Right atrium auricular region (tissue), 2 donors: ENCODE results near the gene ADGRV1. TPM values are rescaled to one million over a fixed set of nuclear protein-coding genes. Genes with fewer than 3 reads are reported as not detected.

Source experiments
- DNase-seq: peaks from one replicate; pipeline ENCODE4 v3.0.0-alpha.2; 2019; ENCODE audit warnings: low spot score
- H3K27ac ChIP-seq, 2 donors: fragments of 200-600 bp; sonication (generic); 1 replicate in 1 of 2; 2 replicates in 1 of 2; pipeline ENCODE4 v1.5.1; 2016 to 2019
- H3K27me3 ChIP-seq, 2 donors: fragments of 200-600 bp; sonication (generic); one replicate each; pipeline versions ENCODE4 v1.5.1 to v1.6.0; 2017 to 2019
- H3K36me3 ChIP-seq: fragments of 200-600 bp; sonication (generic); one replicate; pipeline ENCODE4 v1.5.1; 2016
- H3K4me1 ChIP-seq, 2 donors: fragments of 200-600 bp; sonication (generic); one replicate each; pipeline versions ENCODE4 v1.5.1 to v1.6.0; 2017 to 2019
- H3K4me3 ChIP-seq, 2 donors: fragments of 200-600 bp; sonication (generic); 1 replicate in 1 of 2; 2 replicates in 1 of 2; pipeline ENCODE4 v1.5.1; 2017 to 2019; ENCODE audit warnings: mild to moderate bottlenecking in 1 of 2, moderate library complexity in 1 of 2
- H3K9me3 ChIP-seq, 2 donors: fragments of 200-600 bp; sonication (generic); one replicate each; pipeline ENCODE4 v1.5.1; 2019
- total RNA-seq, 2 donors: library from RNA; depleted of rRNA; stranded (reverse); fragments of >200 nt; gene quantifications; one replicate each; pipeline ENCODE4 v1.1.0, GENCODE V29; 2016
- TF ChIP-seq, protein P1 (sequence below), 2 donors: fragments of 200-600 bp; sonication (generic); IDR thresholded peaks; one replicate each; pipeline ENCODE4 v1.5.1; 2019; ENCODE audit warnings: antibody characterized with exemption in 2 of 2

The ADGRV1 gene
- total RNA-seq, 2 donors from 2014 or later = 1.4 to 1.8 TPM

DNA sequence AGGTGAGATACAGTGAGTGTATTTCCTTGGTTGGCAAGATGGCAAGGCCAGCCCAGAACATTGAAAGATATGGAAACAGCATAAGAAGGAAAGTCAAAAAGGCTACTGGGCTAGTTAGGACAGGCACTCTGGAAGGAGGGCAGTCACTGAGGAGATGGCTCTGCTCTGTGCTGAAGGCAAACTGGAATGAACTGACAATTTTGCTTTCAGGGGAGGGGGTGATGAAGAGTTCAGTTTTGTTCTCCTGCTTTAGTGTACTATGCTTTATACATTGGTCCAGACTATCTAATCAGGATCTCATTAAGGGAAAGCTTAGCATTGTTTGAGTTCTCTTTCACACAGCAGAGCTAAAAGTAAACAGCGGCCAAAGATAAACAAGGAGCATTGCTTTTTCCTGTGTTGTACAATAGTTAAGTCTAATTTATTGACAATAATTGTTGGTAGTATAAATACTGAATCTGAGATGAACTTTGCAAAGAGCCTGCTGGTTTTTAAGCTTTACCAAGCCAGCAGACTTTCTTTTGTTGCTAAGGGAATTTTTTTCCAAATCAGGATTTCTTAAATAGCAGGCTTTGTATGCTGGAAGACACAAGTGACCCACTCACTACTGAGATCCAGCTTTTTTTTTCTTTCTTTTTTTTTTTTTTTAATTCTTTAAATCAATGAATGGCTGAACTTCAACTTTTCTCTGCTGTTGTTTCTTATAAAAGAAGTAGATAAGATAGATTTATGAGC is 469.0 kb downstream of the ADGRV1 start:
- TF ChIP-seq, protein P1, sequence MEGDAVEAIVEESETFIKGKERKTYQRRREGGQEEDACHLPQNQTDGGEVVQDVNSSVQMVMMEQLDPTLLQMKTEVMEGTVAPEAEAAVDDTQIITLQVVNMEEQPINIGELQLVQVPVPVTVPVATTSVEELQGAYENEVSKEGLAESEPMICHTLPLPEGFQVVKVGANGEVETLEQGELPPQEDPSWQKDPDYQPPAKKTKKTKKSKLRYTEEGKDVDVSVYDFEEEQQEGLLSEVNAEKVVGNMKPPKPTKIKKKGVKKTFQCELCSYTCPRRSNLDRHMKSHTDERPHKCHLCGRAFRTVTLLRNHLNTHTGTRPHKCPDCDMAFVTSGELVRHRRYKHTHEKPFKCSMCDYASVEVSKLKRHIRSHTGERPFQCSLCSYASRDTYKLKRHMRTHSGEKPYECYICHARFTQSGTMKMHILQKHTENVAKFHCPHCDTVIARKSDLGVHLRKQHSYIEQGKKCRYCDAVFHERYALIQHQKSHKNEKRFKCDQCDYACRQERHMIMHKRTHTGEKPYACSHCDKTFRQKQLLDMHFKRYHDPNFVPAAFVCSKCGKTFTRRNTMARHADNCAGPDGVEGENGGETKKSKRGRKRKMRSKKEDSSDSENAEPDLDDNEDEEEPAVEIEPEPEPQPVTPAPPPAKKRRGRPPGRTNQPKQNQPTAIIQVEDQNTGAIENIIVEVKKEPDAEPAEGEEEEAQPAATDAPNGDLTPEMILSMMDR (IDR thresholded peaks at IDR 0.05) = no peak
- no peak overlapping the region for H3K27ac ChIP-seq
- H3K4me3 ChIP-seq = no peak overlapping the region
- no peaks in the 10 kb centered on the region for H3K36me3 ChIP-seq
- no peaks in the 10 kb centered on the region for H3K27me3 ChIP-seq
- no peak for DNase-seq
- no peaks in the 10 kb centered on the region for H3K9me3 ChIP-seq
- no peaks in the 10 kb centered on the region for H3K4me1 ChIP-seq

DNA sequence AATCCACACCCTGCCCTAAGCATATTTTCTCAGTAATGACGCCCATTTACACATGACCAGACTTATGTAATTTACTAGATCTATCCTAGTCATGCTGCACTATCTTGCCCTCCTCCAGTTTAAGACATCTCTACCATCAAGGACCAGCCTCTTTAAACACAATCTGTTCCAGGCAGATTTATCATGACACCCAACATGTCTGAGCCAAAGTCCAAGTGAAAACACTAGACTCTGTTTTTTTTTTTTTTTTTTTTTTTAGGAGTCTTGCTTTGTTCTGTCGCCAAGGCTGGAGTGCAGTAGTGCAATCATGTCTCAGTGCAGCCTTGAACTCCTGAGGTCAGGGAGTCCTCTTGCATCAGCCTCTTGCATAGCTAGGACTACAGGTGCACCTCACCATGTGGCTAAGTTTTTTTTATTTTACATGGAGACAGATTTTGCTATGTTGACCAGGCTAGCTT is 469.9 kb downstream of the ADGRV1 start:
- TF ChIP-seq, protein P1 (IDR thresholded peaks at IDR 0.05) = no peak
- no peaks in the 10 kb centered on the region for H3K4me1 ChIP-seq
- DNase-seq = no peak
- H3K36me3 ChIP-seq = no peaks in the 10 kb centered on the region
- H3K9me3 ChIP-seq = no peaks in the 10 kb centered on the region
- H3K4me3 ChIP-seq = no peak overlapping the region
- no peak overlapping the region for H3K27ac ChIP-seq
- no peaks in the 10 kb centered on the region for H3K27me3 ChIP-seq

DNA sequence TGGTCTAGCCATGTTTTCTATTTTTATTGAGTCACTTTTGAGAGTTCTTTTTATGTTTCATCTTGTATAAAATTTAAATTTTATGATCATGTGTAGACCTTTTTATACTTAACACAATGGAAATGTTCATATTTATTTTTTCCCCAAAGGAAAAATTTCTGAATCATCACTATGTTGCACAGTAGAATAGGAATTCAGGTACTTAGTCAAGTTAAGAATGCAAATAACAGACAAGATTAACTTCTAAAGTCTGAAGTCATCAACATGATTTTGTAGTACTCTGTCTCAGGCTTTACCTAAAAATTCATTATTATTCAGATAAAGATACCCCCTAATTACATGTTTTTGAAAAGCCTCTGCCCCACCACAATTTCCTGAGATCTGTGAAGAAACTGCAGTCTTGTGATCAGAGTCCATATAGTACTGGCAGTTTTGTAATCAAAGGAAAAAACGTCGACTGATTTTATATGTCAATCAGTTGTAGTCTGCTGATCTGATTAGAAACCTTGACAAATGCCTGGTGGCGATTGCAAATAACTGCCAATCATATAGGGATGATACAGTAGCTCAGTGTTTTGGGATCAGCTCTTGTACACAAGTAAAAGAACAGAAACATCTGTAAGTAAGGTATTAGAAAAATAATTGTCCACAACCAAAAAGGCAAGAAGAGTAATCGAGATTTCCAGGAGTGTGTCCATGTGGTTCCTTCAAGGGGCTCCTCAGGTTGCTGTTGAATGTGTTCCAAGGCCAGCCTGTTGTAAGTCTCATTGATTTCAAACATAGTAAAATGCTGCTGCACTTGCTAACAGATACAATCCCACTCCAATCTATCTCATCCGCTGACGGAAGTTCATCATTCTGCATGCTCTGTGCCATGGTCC is 472.2 kb downstream of the ADGRV1 start:
- TF ChIP-seq, protein P1 (IDR thresholded peaks at IDR 0.05) = no peak
- Histone ChIP-seq H3K4me1 (no peaks in the 10 kb centered on the region), H3K27ac (no peak overlapping the region), H3K9me3 (no peaks in the 10 kb centered on the region), H3K27me3 (no peaks in the 10 kb centered on the region), H3K36me3 (no peaks in the 10 kb centered on the region), H3K4me3 (no peak overlapping the region)
- no peak for DNase-seq

DNA sequence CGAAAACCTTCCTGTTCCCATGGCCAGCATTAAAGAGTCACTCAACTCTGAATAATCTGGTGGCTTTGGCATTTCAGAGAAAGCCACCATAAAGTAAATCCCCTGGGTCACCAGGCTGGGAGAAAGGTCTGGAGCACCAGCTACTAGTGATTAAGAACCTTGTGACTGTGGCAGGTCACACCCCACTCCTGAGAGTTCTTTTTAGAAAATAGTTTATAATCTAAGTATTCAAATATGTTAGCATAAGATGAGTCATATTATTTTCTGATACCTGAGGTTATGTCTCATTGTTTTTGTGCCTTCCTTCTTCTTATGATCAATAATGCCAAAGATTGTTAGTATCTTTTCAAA is 472.8 kb downstream of the ADGRV1 start:
- Histone ChIP-seq H3K4me3 (no peak overlapping the region), H3K36me3 (no peaks in the 10 kb centered on the region), H3K9me3 (no peaks in the 10 kb centered on the region), H3K27me3 (no peaks in the 10 kb centered on the region), H3K27ac (no peak overlapping the region), H3K4me1 (no peaks in the 10 kb centered on the region)
- TF ChIP-seq, protein P1 (IDR thresholded peaks at IDR 0.05) = no peak
- DNase-seq = no peak

DNA sequence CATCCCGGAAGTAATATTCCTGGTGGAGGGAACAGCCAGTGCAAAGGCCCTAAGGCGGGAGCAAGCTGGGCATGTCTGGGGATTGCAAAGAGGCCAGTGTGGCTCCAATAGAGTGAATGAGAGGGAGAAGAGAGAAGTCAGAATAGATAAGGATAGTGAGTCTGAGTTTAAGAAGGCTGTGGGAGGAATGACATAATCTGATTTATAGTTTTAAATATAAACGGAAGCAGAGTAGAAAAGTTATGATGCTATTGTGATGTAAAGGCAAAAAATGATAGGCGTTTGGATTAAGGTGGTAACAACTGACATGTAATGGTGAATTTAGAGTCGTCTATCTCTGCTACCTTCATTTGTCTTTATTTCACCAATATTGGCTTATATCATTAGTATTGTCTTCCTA is 473.5 kb downstream of the ADGRV1 start:
- H3K4me3 ChIP-seq = no peak overlapping the region
- no peak for DNase-seq
- no peaks in the 10 kb centered on the region for H3K9me3 ChIP-seq
- no peaks in the 10 kb centered on the region for H3K27me3 ChIP-seq
- H3K4me1 ChIP-seq = no peaks in the 10 kb centered on the region
- TF ChIP-seq, protein P1 (IDR thresholded peaks at IDR 0.05) = no peak
- no peaks in the 10 kb centered on the region for H3K36me3 ChIP-seq
- H3K27ac ChIP-seq = no peak overlapping the region
